HepG2 (cell line): ENCODE data around the gene ACTR3. TPM values are rescaled to one million over a fixed set of nuclear protein-coding genes. Genes with fewer than 3 reads are reported as not detected.
A peak's percentile ranks its signal among the peaks of the same experiment; 100 is the strongest.

Experiments used
- CAMTA2 ChIP-seq: sonication (generic); formaldehyde crosslinking; IDR thresholded peaks from 2 replicates; pipeline ENCODE4 v1.4.0; 2020; ENCODE audit warnings: mild to moderate bottlenecking, missing genetic modification reagents, borderline replicate concordance
- GTF2F1 ChIP-seq: fragments of 150-350 bp; IDR thresholded peaks from 2 replicates; pipeline ENCODE4 v1.6.1; 2014; ENCODE audit warnings: low read length
- IRF2 ChIP-seq: IDR thresholded peaks from 2 replicates; pipeline ENCODE4 v1.6.1; 2018; ENCODE audit warnings: missing genetic modification reagents, missing compliant biosample characterization
- MXI1 ChIP-seq: IDR thresholded peaks from 3 replicates; pipeline ENCODE4 v1.6.1; 2012; ENCODE audit warnings: low read depth, low read length, inconsistent platforms, borderline replicate concordance
- NFYC ChIP-seq: IDR thresholded peaks from 2 replicates; pipeline ENCODE4 v1.6.1; 2016; ENCODE audit warnings: missing genetic modification reagents, missing compliant biosample characterization
- NR2F2 ChIP-seq: IDR thresholded peaks from 2 replicates; pipeline ENCODE4 v1.6.1; 2012; ENCODE audit warnings: low read depth, inconsistent platforms, borderline replicate concordance
- POLR2G ChIP-seq: fragments of 200-400 bp; formaldehyde crosslinking; IDR thresholded peaks from 2 replicates; pipeline ENCODE4 v1.6.1; 2018; ENCODE audit warnings: mild to moderate bottlenecking, low read depth, low read length, moderate library complexity
- RFX3 ChIP-seq: IDR thresholded peaks from 2 replicates; pipeline ENCODE4 v1.6.1; 2016; ENCODE audit warnings: missing biosample characterization, missing genetic modification reagents
- SIX4 ChIP-seq: sonication (generic); formaldehyde crosslinking; IDR thresholded peaks from 2 replicates; pipeline ENCODE4 v1.4.0; 2020; ENCODE audit warnings: missing genetic modification reagents
- SMARCE1 ChIP-seq: fragments of 450-650 bp; IDR thresholded peaks from 2 replicates; pipeline ENCODE4 v1.6.1; 2017; ENCODE audit warnings: borderline replicate concordance
- SNAPC2 ChIP-seq: sonication (generic); formaldehyde crosslinking; IDR thresholded peaks from 2 replicates; pipeline ENCODE4 v1.8.1; 2022; ENCODE audit warnings: mild to moderate bottlenecking, missing genetic modification reagents
- STAG1 ChIP-seq: sonication (generic); formaldehyde crosslinking; IDR thresholded peaks from 2 replicates; pipeline ENCODE4 v1.4.0; 2020; ENCODE audit warnings: missing genetic modification reagents
- SUZ12 ChIP-seq: fragments of 150-350 bp; IDR thresholded peaks from 2 replicates; pipeline ENCODE4 v1.6.1; 2014; ENCODE audit warnings: low read depth, low read length
- TCF7 ChIP-seq: sonication (generic); IDR thresholded peaks from 2 replicates; pipeline ENCODE4 v1.6.1; 2016; ENCODE audit warnings: antibody characterized with exemption, low read depth
- YEATS2 ChIP-seq: sonication (generic); formaldehyde crosslinking; IDR thresholded peaks from 2 replicates; pipeline ENCODE4 v1.4.0; 2020; ENCODE audit warnings: missing genetic modification reagents, borderline replicate concordance
- ZFP41 ChIP-seq: sonication (generic); formaldehyde crosslinking; IDR thresholded peaks from 2 replicates; pipeline ENCODE4 v1.4.0; 2020; ENCODE audit warnings: mild to moderate bottlenecking, missing genetic modification reagents, borderline replicate concordance
- ZNF12 ChIP-seq: sonication (generic); formaldehyde crosslinking; IDR thresholded peaks from 2 replicates; pipeline ENCODE4 v1.5.0; 2020; ENCODE audit warnings: missing genetic modification reagents
- ZNF138 ChIP-seq: sonication (generic); formaldehyde crosslinking; IDR thresholded peaks from 2 replicates; pipeline ENCODE4 v1.5.0; 2020; ENCODE audit warnings: mild to moderate bottlenecking, low read depth, missing genetic modification reagents
- ZNF317 ChIP-seq: sonication (generic); formaldehyde crosslinking; IDR thresholded peaks from 2 replicates; pipeline ENCODE4 v1.5.0; 2020; ENCODE audit warnings: mild to moderate bottlenecking, missing genetic modification reagents
- ZNF496 ChIP-seq: sonication (generic); formaldehyde crosslinking; IDR thresholded peaks from 2 replicates; pipeline ENCODE4 v1.8.1; 2023; ENCODE audit warnings: mild to moderate bottlenecking, moderate library complexity, missing genetic modification reagents; ENCODE audit not compliant: insufficient replicate concordance
- ZNF569 ChIP-seq: sonication (generic); formaldehyde crosslinking; IDR thresholded peaks from 2 replicates; pipeline ENCODE4 v1.5.0; 2020; ENCODE audit warnings: mild to moderate bottlenecking, missing genetic modification reagents, moderate library complexity, borderline replicate concordance
- ZNF709 ChIP-seq: sonication (generic); formaldehyde crosslinking; IDR thresholded peaks from 2 replicates; pipeline ENCODE4 v1.5.0; 2020; ENCODE audit warnings: mild to moderate bottlenecking, missing genetic modification reagents
- ZNF710 ChIP-seq: sonication (generic); formaldehyde crosslinking; IDR thresholded peaks from 2 replicates; pipeline ENCODE4 v1.5.0; 2020; ENCODE audit warnings: mild to moderate bottlenecking, missing genetic modification reagents, borderline replicate concordance
- ZNF75D ChIP-seq: sonication (generic); formaldehyde crosslinking; IDR thresholded peaks from 2 replicates; pipeline ENCODE4 v1.8.1; 2023; ENCODE audit warnings: missing genetic modification reagents, mild to moderate bottlenecking, borderline replicate concordance
- ZNF768 ChIP-seq: sonication (generic); formaldehyde crosslinking; IDR thresholded peaks from 2 replicates; pipeline ENCODE4 v1.4.0; 2020; ENCODE audit warnings: missing genetic modification reagents
- ZSCAN29 ChIP-seq: sonication (generic); formaldehyde crosslinking; conservative IDR thresholded peaks from 2 replicates; pipeline ENCODE4 v1.4.0; 2020; ENCODE audit warnings: mild to moderate bottlenecking, missing genetic modification reagents
- ZZZ3 ChIP-seq: sonication (generic); formaldehyde crosslinking; IDR thresholded peaks from 2 replicates; pipeline ENCODE4 v1.4.0; 2020; ENCODE audit warnings: missing genetic modification reagents, mild to moderate bottlenecking, borderline replicate concordance
- polyA plus RNA-seq, 8 experiments: library from polyadenylated mRNA; depleted of rRNA in 3 of 8; stranded (reverse) in 7 of 8; unstranded in 1 of 8; fragments of >200 nt; fragmentation: Illumina TruSeq in 4 of 8; extraction: Trizol in 4 of 8; gene quantifications; 2 replicates each; pipeline versions ENCODE4 v1.2.1 to v1.2.3, GENCODE V29; 2011 to 2016; ENCODE audit warnings: low read depth in 4 of 8, missing spikeins in 1 of 8, mixed read lengths in 1 of 8; ENCODE audit not compliant: insufficient read depth in 1 of 8
- total RNA-seq, 5 experiments: library from RNA; depleted of rRNA; stranded (reverse); fragments of >200 nt; fragmentation: Illumina TruSeq; extraction: Trizol; gene quantifications; 2 replicates each; pipeline ENCODE4 v1.2.3, GENCODE V29; 2016; ENCODE audit warnings: low read depth in 1 of 5
- TF ChIP-seq, protein P1 (sequence below): sonication (generic); formaldehyde crosslinking; IDR thresholded peaks from 2 replicates; pipeline ENCODE4 v1.5.0; 2020; ENCODE audit warnings: missing genetic modification reagents
- TF ChIP-seq, protein P2 (sequence below): IDR thresholded peaks from 2 replicates; pipeline ENCODE4 v1.6.1; 2012; ENCODE audit warnings: inconsistent platforms

The ACTR3 gene
- total and polyA plus RNA-seq, 2 of the 13 experiments (the other 11 are each of a cell fraction or from before 2014, with no cell fraction given), result 123 to 225 TPM

DNA sequence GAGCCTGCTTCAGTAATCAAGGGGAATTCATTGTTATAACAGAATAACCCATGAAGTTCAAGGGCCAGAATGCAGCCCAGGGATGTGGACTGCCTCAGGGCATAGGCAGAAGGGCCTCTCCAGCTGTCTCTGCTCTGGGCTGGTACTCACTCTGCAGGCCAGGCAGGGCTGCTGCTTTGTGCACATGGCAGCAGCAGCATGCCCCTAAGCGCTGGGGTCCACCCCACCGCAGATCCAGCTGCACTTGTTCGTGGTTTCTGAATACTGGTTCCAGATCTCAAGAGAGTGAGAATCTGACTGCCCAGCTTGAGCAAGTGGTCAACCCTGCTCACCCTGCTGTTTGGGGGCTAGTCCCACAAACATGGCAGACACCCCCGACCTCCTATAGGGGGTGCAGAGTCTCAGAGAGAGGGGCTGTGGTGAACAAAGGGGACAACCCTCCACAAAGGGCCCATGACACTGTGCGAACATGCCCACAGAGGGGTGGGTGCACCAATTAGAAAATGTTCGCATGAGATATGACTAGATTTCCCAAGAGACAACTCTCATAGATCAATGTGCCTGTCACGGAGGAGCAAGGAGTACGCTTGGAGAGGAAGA, 87.3 kb downstream of the ACTR3 start (continued):
- TF ChIP-seq MXI1 (no peak), YEATS2 (CRISPR knock-in tag) (no peak), SUZ12 (no peak), ZNF317 (CRISPR knock-in tag) (no peak; the same call in 1 of the 2 replicates), TCF7 (no peak), ZZZ3 (CRISPR knock-in tag) (no peak), ZSCAN29 (CRISPR knock-in tag) (no peak), RFX3 (CRISPR knock-in tag) (no peak), SIX4 (CRISPR knock-in tag) (no peak), SMARCE1 (no peak), NR2F2 (no peak), ZNF496 (CRISPR knock-in tag) (no peak), CAMTA2 (CRISPR knock-in tag) (no peak), ZNF12 (CRISPR knock-in tag) (no peak), NFYC (CRISPR knock-in tag) (no peak), ZNF768 (CRISPR knock-in tag) (peak; percentile 15; the same call in 1 of the 2 replicates), ZNF710 (CRISPR knock-in tag) (no peak), GTF2F1 (no peak), ZNF75D (CRISPR knock-in tag) (no peak), POLR2G (peak; percentile 65; the same call in 1 of the 2 replicates), SNAPC2 (CRISPR knock-in tag) (0 out of 2 replicates have a peak, but pooled peaks have one; percentile 63), IRF2 (CRISPR knock-in tag) (no peak), ZNF138 (CRISPR knock-in tag) (no peak), ZNF569 (CRISPR knock-in tag) (no peak), STAG1 (CRISPR knock-in tag) (no peak), ZNF709 (CRISPR knock-in tag) (peak; percentile 60; the same call in 1 of the 2 replicates), ZFP41 (CRISPR knock-in tag) (no peak; the same call in 1 of the 2 replicates)
- TF ChIP-seq, protein P1, sequence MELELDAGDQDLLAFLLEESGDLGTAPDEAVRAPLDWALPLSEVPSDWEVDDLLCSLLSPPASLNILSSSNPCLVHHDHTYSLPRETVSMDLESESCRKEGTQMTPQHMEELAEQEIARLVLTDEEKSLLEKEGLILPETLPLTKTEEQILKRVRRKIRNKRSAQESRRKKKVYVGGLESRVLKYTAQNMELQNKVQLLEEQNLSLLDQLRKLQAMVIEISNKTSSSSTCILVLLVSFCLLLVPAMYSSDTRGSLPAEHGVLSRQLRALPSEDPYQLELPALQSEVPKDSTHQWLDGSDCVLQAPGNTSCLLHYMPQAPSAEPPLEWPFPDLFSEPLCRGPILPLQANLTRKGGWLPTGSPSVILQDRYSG (CRISPR knock-in tag), result no peak
- TF ChIP-seq, protein P2, sequence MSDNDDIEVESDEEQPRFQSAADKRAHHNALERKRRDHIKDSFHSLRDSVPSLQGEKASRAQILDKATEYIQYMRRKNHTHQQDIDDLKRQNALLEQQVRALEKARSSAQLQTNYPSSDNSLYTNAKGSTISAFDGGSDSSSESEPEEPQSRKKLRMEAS, result no peak; the same call in 1 of the 2 replicates
